ENCODE data around the gene MAN1A1. TPM values are rescaled to one million over a fixed set of nuclear protein-coding genes. Genes with fewer than 3 reads are reported as not detected.

MAN1A1 gene
- total and polyA plus RNA-seq, 2 of the 8 experiments (the other 6 are each of a cell fraction or from before 2014, with no cell fraction given) = 1.8 to 5.4 TPM

DNA sequence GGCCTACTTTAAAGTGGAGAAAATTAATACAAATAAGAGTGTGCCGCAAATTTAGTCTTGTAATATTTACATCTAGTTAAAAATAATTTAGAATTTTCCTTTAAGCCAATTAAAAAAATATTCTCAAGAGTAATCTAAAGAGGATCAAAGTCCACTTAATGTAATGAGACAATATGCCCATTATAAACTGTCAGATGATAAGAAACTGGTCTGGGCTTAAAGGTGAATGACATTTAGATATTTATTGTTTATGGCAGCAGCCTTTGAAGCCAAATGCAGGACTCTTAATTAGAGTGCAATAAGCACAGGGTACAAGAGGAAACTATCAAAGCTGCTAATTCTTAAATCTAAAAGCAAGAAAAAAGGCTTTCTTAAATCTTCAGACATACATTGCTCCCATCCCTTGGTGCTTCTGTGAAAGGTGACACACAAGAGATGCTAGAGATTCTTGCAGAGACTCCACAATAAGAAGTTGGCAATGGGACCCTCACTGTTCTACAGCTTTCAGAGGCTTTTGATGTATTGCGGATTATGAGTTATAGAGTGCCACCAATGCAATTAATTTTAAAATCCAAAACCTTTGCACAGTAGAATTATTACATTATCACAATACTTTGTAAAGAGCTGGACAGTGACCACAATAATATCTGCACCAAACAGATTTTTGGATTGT, 116.1 kb downstream of the MAN1A1 start:
- H3K56ac ChIP-seq (replicated peaks; ENCODE audit: insufficient read length, low read depth, low read length) = no peak overlapping the region
- no peaks in the 10 kb centered on the region for H3K23me2 ChIP-seq (ENCODE audit: low read depth, low read length)
- ChIA-PET POLR2A (ENCODE audit: partially characterized antibody) (no interaction called here), CTCF (ENCODE audit: partially characterized antibody) (interaction anchor here (1.1 kb wide), 1 partner anchor 85 kb away, joined by 3 read pairs; no protein-coding TSS in a partner anchor)
- TF ChIP-seq BCL11A (IDR thresholded peaks at IDR 0.05; ENCODE audit: low read depth in 2 of 2, low read length in 2 of 2) (no peak), EP300 (IDR thresholded peaks at IDR 0.05; ENCODE audit: borderline replicate concordance in 1 of 2, low read depth in 2 of 2, low read length in 2 of 2) (no peak), SUZ12 (IDR thresholded peaks at IDR 0.05; ENCODE audit: low read length) (no peak), CBX5 (IDR thresholded peaks at IDR 0.05; ENCODE audit: low read depth, low read length) (no peak), TEAD4 (IDR thresholded peaks at IDR 0.05; ENCODE audit: low read depth, low read length) (no peak), POU5F1 (IDR thresholded peaks at IDR 0.05; ENCODE audit: low read depth, low read length) (no peak)
- H3K18ac ChIP-seq (ENCODE audit: extremely low read depth, low read length) = no peak overlapping the region
- no peak overlapping the region for H2BK5ac ChIP-seq (ENCODE audit: low read depth, low read length)
- H4K91ac ChIP-seq (replicated peaks; ENCODE audit: insufficient read length, low read length) = no peak overlapping the region
- H2BK120ac ChIP-seq (replicated peaks; ENCODE audit: low read depth, low read length) = no peak overlapping the region
- no peaks in the 10 kb centered on the region for H3K79me1 ChIP-seq (ENCODE audit: low read depth, low read length)
- no peak overlapping the region for H3K27ac ChIP-seq (ENCODE audit: low read depth, low read length)
- no peak overlapping the region for H3K23ac ChIP-seq (ENCODE audit: insufficient read length)
- H4K8ac ChIP-seq (ENCODE audit: extremely low read depth, insufficient read depth, low read length) = no peak overlapping the region
- H3K36me3 ChIP-seq (ENCODE audit: control insufficient read depth in 2 of 4, insufficient read depth in 4 of 4, low read length in 3 of 4) = no peaks in the 10 kb centered on the region; a peak in 1 of 8 replicates
- no peak overlapping the region for H2AFZ ChIP-seq (ENCODE audit: low read length)
- H4K20me1 ChIP-seq (replicated peaks in 1 of 2; ENCODE audit: control insufficient read depth in 1 of 2, insufficient read depth in 2 of 2, low read length in 2 of 2) = no peaks in the 10 kb centered on the region
- H3K27me3 ChIP-seq (replicated peaks in 1 of 4; ENCODE audit: control insufficient read depth in 3 of 4, extremely low read depth in 1 of 4, insufficient read depth in 3 of 4, low read length in 3 of 4) = no peaks in the 10 kb centered on the region
- 91% methylated on average over 2 of the region's 2 CpGs; no CpG with 5 or more reads in 1 of the 2 experiments for WGBS, 2 experiments (ENCODE audit: extremely low coverage in 1 of 2, insufficient coverage in 1 of 2, insufficient read length in 1 of 2, insufficient replicate concordance in 2 of 2, low coverage in 1 of 2, low lambda C conversion rate in 2 of 2, missing lambda C conversion rate in 1 of 2)
- H2BK12ac ChIP-seq (ENCODE audit: low read depth, low read length) = no peak overlapping the region
- H3K4ac ChIP-seq (replicated peaks; ENCODE audit: insufficient read length, low read depth, low read length) = no peak overlapping the region
- no peak overlapping the region for H2BK20ac ChIP-seq (ENCODE audit: low read length)
- H3K4me3 ChIP-seq (ENCODE audit: extremely low read depth in 1 of 4, insufficient read depth in 2 of 4, low read depth in 3 of 4, low read length in 4 of 4) = no peak overlapping the region
- no peaks in the 10 kb centered on the region for H3K79me2 ChIP-seq (ENCODE audit: control insufficient read depth in 1 of 2, insufficient read depth in 2 of 2, low read length in 2 of 2)
- H2BK15ac ChIP-seq (ENCODE audit: low read length) = no peak overlapping the region
- no peaks in the 10 kb centered on the region for H3K4me1 ChIP-seq (replicated peaks in 1 of 4; ENCODE audit: control insufficient read depth in 3 of 4, insufficient read depth in 4 of 4, low read length in 3 of 4)
- H3K9me3 ChIP-seq (ENCODE audit: insufficient read depth in 2 of 2, low read depth in 1 of 2, low read length in 1 of 2) = no peaks in the 10 kb centered on the region
- H3K14ac ChIP-seq (ENCODE audit: insufficient read length) = no peak overlapping the region
- H4K5ac ChIP-seq (ENCODE audit: insufficient read length, low read depth, low read length) = no peak overlapping the region
- FAIRE-seq (no peak), DNase-seq (ENCODE audit: low read depth in 1 of 2, low spot score in 2 of 2) (no peak)
- H3K9ac ChIP-seq (replicated peaks in 1 of 4; ENCODE audit: extremely low read depth in 1 of 4, low read depth in 3 of 4, low read length in 3 of 4) = no peak overlapping the region
- H2AK5ac ChIP-seq (ENCODE audit: low read depth, low read length) = no peak overlapping the region
- no peak overlapping the region for H3K4me2 ChIP-seq (ENCODE audit: insufficient read depth in 1 of 2, low read depth in 2 of 2, low read length in 2 of 2)
